ENCODE data around the gene OGFOD1.

The OGFOD1 gene

DNA sequence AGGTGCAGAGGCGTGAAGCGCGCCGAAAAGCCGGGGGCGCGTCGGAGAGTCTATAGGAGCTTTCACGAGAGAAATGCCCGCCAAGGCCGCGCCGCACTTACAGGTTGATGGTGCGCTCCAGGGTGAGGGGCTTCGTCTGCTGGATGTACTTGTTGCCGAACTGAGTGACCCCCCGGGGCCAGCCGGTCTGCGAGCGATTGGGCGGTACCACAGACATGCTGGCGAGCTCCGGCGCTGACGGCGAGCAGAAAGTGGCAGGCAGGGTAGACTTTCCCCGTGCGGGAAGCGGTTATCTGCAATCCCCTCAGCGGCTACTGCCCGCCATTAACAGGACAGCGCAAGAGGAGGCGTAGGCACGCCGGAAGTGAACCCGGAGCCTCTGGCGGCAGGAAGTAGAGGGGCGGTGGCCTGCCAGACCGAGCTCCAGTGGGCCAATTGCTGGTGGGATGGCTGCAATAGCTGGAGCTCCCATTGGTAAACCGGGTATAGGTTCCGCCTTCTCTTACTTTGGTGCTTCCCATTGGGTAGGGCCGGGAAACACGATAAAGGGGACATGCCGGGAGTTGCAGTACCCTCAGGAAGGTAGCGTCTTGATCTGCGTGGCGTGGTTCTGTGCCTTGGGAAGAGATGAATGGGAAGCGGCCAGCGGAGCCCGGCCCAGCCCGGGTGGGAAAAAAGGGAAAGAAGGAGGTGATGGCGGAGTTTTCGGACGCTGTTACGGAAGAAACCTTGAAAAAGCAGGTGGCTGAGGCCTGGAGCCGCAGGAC lies at the start of gene OGFOD1, which contains the start of gene NUDT21:
Gene OGFOD1, plus strand, starts transcription at position 569 of the 767 bp plus-strand sequence. Its CDS starts 59 bp downstream, at position 628.
Gene NUDT21, minus strand, starts transcription at position 347 of the 767 bp plus-strand sequence. Its CDS starts 130 bp downstream, at position 217.
- Histone ChIP-seq H2AFZ (ENCODE audit: low read length) (peak within 1 kb of the TSS; percentile 84), H3K9ac (ENCODE audit: low read depth, low read length, poor library complexity, severe bottlenecking) (peak within 1 kb of the TSS; percentile 88), H3K9me3 (ENCODE audit: insufficient read depth, low read depth, low read length) (no peaks in the 10 kb centered on the region), H3K9me2 (replicated peaks; ENCODE audit: low read depth, low read length) (no peaks in the 10 kb centered on the region), H3K79me2 (ENCODE audit: insufficient read depth, low read length) (peaks cover 82% of the 10 kb centered on the region), H3K36me3 (ENCODE audit: insufficient read depth, low read length) (peaks cover 8% of the 10 kb centered on the region; the same call in 1 of the 2 replicates), H3K4me1 (ENCODE audit: insufficient read depth, low read length, poor library complexity, severe bottlenecking) (peaks cover 56% of the 10 kb centered on the region), H4K20me1 (ENCODE audit: insufficient read depth, low read length, poor library complexity, severe bottlenecking) (peaks cover 52% of the 10 kb centered on the region), H3K27me3 (ENCODE audit: insufficient read depth, low read length, poor library complexity, severe bottlenecking) (no peaks in the 10 kb centered on the region), H3F3A (ENCODE audit: low read depth) (no peaks in the 10 kb centered on the region), H3K4me2 (ENCODE audit: low read depth, low read length, poor library complexity, severe bottlenecking) (peak within 1 kb of the TSS; percentile 96), H3K4me3 (ENCODE audit: low read length, poor library complexity, severe bottlenecking) (peak within 1 kb of the TSS; percentile 87)
- no peak for TF ChIP-seq CTCF (conservative IDR thresholded peaks at IDR 0.05; ENCODE audit: low read length)
- TF ChIP-seq EZH2phosphoT487 (IDR thresholded peaks at IDR 0.05; ENCODE audit: borderline replicate concordance), result no peak

DNA sequence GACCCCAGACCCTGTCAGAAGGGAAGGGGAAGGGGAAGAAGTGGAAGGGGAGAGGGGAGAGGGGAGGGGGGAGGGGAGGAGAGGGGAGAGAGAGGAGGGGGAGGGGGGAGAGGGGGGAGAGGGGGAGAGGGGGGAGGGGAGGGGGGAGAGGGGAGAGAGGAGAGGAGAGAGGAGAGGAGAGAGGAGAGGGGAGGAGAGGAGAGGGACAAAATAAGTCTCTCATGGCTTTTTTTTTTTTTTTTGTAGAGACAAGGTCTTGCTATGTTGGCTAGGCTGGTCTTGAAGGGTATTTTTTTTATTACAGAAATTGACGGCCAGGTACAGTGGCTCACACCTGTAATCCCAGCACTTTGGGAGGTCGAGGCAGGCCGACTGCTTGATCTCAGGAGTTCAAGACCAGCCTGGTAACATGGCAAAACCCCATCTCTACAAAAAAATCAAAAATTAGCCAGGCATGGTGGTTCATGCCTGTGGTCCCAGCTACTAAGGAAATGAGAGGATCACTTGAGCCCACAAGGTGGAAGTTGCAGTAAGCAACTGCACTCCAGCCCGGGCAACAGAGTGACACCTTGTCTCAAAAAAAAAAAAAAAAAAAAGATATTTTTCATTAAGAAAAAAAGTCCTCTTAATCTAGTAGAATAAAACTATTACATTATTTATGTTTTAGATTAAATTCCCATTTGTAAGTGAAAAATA lies 45.2 kb upstream of the OGFOD1 start:
- H3K79me2 ChIP-seq (ENCODE audit: insufficient read depth, low read length), result no peaks in the 10 kb centered on the region
- H3K27me3 ChIP-seq (ENCODE audit: insufficient read depth, low read length, poor library complexity, severe bottlenecking), result no peaks in the 10 kb centered on the region
- no peaks in the 10 kb centered on the region for H3K9me2 ChIP-seq (replicated peaks; ENCODE audit: low read depth, low read length)
- H3K9ac ChIP-seq (ENCODE audit: low read depth, low read length, poor library complexity, severe bottlenecking), result no peak overlapping the region
- no peaks in the 10 kb centered on the region for H3K9me3 ChIP-seq (ENCODE audit: insufficient read depth, low read depth, low read length)
- H3K4me2 ChIP-seq (ENCODE audit: low read depth, low read length, poor library complexity, severe bottlenecking), result no peak overlapping the region
- peaks cover 75% of the 10 kb centered on the region for H3K36me3 ChIP-seq (ENCODE audit: insufficient read depth, low read length)
- H3K4me1 ChIP-seq (ENCODE audit: insufficient read depth, low read length, poor library complexity, severe bottlenecking), result no peaks in the 10 kb centered on the region
- no peaks in the 10 kb centered on the region; the same call in 1 of the 2 replicates for H3F3A ChIP-seq (ENCODE audit: low read depth)
- no peak overlapping the region for H3K4me3 ChIP-seq (ENCODE audit: low read length, poor library complexity, severe bottlenecking)
- H2AFZ ChIP-seq (ENCODE audit: low read length), result no peak overlapping the region
- no peak for TF ChIP-seq EZH2phosphoT487 (IDR thresholded peaks at IDR 0.05; ENCODE audit: borderline replicate concordance)
- TF ChIP-seq CTCF (conservative IDR thresholded peaks at IDR 0.05; ENCODE audit: low read length), result no peak
- no peaks in the 10 kb centered on the region for H4K20me1 ChIP-seq (ENCODE audit: insufficient read depth, low read length, poor library complexity, severe bottlenecking)

GRCh38 chr16:56408379-56409098 lies 42.8 kb upstream of the OGFOD1 start:
- no peaks in the 10 kb centered on the region; the same call in 1 of the 2 replicates for H3F3A ChIP-seq (ENCODE audit: low read depth)
- H3K4me1 ChIP-seq (ENCODE audit: insufficient read depth, low read length, poor library complexity, severe bottlenecking), result no peaks in the 10 kb centered on the region
- H2AFZ ChIP-seq (ENCODE audit: low read length), result no peak overlapping the region
- H3K9me3 ChIP-seq (ENCODE audit: insufficient read depth, low read depth, low read length), result no peaks in the 10 kb centered on the region
- H3K27me3 ChIP-seq (ENCODE audit: insufficient read depth, low read length, poor library complexity, severe bottlenecking), result no peaks in the 10 kb centered on the region
- peaks cover 77% of the 10 kb centered on the region for H3K36me3 ChIP-seq (ENCODE audit: insufficient read depth, low read length)
- no peak overlapping the region for H3K4me3 ChIP-seq (ENCODE audit: low read length, poor library complexity, severe bottlenecking)
- no peaks in the 10 kb centered on the region for H3K9me2 ChIP-seq (replicated peaks; ENCODE audit: low read depth, low read length)
- H3K4me2 ChIP-seq (ENCODE audit: low read depth, low read length, poor library complexity, severe bottlenecking), result no peak overlapping the region
- H3K79me2 ChIP-seq (ENCODE audit: insufficient read depth, low read length), result no peaks in the 10 kb centered on the region
- H3K9ac ChIP-seq (ENCODE audit: low read depth, low read length, poor library complexity, severe bottlenecking), result no peak overlapping the region
- TF ChIP-seq CTCF (conservative IDR thresholded peaks at IDR 0.05; ENCODE audit: low read length) (no peak), EZH2phosphoT487 (IDR thresholded peaks at IDR 0.05; ENCODE audit: borderline replicate concordance) (no peak)
- H4K20me1 ChIP-seq (ENCODE audit: insufficient read depth, low read length, poor library complexity, severe bottlenecking), result no peaks in the 10 kb centered on the region

All from Loucy (cell line).